HL-60 (cell line): ENCODE data around the gene IL10RA.

Experiments used
- GABPA ChIP-seq: IDR thresholded peaks from 2 replicates; pipeline ENCODE4 v1.6.1; 2012; ENCODE audit warnings: low read depth
- POLR2AphosphoS5 ChIP-seq: IDR thresholded peaks from 2 replicates; pipeline ENCODE4 v1.6.1; 2012; ENCODE audit warnings: low read depth
- SPI1 ChIP-seq: IDR thresholded peaks from 2 replicates; pipeline ENCODE4 v1.6.1; 2012; ENCODE audit warnings: low read depth, mild to moderate bottlenecking, borderline replicate concordance
- TF ChIP-seq, protein P1 (sequence below): IDR thresholded peaks from one replicate; pipeline ENCODE4 v1.5.1; 2011; ENCODE audit warnings: low read length, control low read depth, inconsistent platforms; ENCODE audit not compliant: insufficient read depth
- TF ChIP-seq, protein P2 (sequence below): IDR thresholded peaks from 2 replicates; pipeline ENCODE4 v1.6.1; 2012; ENCODE audit warnings: low read depth; ENCODE audit not compliant: insufficient replicate concordance

DNA sequence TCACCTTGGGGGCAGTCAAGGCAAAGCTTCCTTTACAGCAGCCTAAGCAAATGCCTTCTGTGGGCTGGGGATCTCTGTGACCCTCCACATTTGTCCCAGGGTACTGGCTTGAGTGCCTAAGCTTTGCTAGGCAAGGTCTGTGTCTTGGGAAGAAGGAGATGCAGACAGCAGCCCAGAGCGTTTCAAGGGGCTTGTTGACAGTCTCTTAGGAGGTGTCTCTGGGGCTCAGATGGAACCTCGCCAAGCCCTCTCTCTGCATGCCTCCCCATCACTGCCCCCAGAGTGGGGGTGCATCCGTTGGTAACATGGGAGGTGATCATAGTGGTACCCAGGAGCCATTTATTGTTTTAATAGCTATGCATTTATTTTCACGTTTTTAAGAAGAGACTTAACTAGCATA is 61.6 kb downstream of the IL10RA start:
- TF ChIP-seq SPI1: no peak
- TF ChIP-seq, protein P1, sequence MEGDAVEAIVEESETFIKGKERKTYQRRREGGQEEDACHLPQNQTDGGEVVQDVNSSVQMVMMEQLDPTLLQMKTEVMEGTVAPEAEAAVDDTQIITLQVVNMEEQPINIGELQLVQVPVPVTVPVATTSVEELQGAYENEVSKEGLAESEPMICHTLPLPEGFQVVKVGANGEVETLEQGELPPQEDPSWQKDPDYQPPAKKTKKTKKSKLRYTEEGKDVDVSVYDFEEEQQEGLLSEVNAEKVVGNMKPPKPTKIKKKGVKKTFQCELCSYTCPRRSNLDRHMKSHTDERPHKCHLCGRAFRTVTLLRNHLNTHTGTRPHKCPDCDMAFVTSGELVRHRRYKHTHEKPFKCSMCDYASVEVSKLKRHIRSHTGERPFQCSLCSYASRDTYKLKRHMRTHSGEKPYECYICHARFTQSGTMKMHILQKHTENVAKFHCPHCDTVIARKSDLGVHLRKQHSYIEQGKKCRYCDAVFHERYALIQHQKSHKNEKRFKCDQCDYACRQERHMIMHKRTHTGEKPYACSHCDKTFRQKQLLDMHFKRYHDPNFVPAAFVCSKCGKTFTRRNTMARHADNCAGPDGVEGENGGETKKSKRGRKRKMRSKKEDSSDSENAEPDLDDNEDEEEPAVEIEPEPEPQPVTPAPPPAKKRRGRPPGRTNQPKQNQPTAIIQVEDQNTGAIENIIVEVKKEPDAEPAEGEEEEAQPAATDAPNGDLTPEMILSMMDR: no peak
- no peak for TF ChIP-seq POLR2AphosphoS5
- TF ChIP-seq, protein P2, sequence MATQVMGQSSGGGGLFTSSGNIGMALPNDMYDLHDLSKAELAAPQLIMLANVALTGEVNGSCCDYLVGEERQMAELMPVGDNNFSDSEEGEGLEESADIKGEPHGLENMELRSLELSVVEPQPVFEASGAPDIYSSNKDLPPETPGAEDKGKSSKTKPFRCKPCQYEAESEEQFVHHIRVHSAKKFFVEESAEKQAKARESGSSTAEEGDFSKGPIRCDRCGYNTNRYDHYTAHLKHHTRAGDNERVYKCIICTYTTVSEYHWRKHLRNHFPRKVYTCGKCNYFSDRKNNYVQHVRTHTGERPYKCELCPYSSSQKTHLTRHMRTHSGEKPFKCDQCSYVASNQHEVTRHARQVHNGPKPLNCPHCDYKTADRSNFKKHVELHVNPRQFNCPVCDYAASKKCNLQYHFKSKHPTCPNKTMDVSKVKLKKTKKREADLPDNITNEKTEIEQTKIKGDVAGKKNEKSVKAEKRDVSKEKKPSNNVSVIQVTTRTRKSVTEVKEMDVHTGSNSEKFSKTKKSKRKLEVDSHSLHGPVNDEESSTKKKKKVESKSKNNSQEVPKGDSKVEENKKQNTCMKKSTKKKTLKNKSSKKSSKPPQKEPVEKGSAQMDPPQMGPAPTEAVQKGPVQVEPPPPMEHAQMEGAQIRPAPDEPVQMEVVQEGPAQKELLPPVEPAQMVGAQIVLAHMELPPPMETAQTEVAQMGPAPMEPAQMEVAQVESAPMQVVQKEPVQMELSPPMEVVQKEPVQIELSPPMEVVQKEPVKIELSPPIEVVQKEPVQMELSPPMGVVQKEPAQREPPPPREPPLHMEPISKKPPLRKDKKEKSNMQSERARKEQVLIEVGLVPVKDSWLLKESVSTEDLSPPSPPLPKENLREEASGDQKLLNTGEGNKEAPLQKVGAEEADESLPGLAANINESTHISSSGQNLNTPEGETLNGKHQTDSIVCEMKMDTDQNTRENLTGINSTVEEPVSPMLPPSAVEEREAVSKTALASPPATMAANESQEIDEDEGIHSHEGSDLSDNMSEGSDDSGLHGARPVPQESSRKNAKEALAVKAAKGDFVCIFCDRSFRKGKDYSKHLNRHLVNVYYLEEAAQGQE: no peak
- TF ChIP-seq GABPA: no peak
